Esophagus (tissue), 2 donors: ENCODE measurements around the gene OSCP1. TPM values are rescaled to one million over a fixed set of nuclear protein-coding genes. Genes with fewer than 3 reads are reported as not detected.

Source experiments
- H3K27ac ChIP-seq, 2 donors: one replicate each; pipeline ENCODE4 v1.5.1; 2013; ENCODE audit warnings: low read depth in 2 of 2, mild to moderate bottlenecking in 2 of 2, inconsistent platforms in 1 of 2, low read length in 1 of 2, moderate library complexity in 1 of 2
- H3K27me3 ChIP-seq, 2 donors: one replicate each; pipeline ENCODE4 v1.6.1; 2013; ENCODE audit warnings: low read length in 2 of 2, control low read depth in 1 of 2, mild to moderate bottlenecking in 1 of 2; ENCODE audit not compliant: insufficient read depth in 2 of 2, control insufficient read depth in 1 of 2
- H3K36me3 ChIP-seq, 2 donors: one replicate each; pipeline ENCODE4 v1.6.1; 2013; ENCODE audit warnings: low read length in 1 of 2; ENCODE audit not compliant: control insufficient read depth in 2 of 2, insufficient read depth in 2 of 2
- H3K4me1 ChIP-seq, 2 donors: one replicate each; pipeline ENCODE4 v1.6.1; 2013; ENCODE audit warnings: low read length in 1 of 2; ENCODE audit not compliant: control insufficient read depth in 2 of 2, insufficient read depth in 2 of 2
- H3K4me3 ChIP-seq, 2 donors: one replicate each; pipeline ENCODE4 v1.5.1; 2013; ENCODE audit warnings: low read length in 2 of 2, mild to moderate bottlenecking in 2 of 2, low read depth in 1 of 2, moderate library complexity in 1 of 2
- H3K9me3 ChIP-seq, 2 donors: one replicate each; pipeline ENCODE4 v1.6.1; 2013; ENCODE audit warnings: mild to moderate bottlenecking in 2 of 2, low read depth in 1 of 2, low read length in 1 of 2, moderate library complexity in 1 of 2; ENCODE audit not compliant: control insufficient read depth in 2 of 2, insufficient read depth in 1 of 2
- WGBS, 2 donors: extraction: QIAGEN DNeasy Blood & Tissue Kit; methylation state at CpG; one replicate each; pipeline ENCODE4 v1.1.7; 2013; 5-methylcytosine and 5-hydroxymethylcytosine counted together
- polyA plus RNA-seq, 2 donors: library from polyadenylated mRNA; stranded (reverse); fragments of 200-250 nt; gene quantifications; one replicate each; pipeline ENCODE4 v1.2.3, GENCODE V29; 2013
- donor health status: healthy with polysubstance abuse.
- donor health status: Bipolar disorder and iron deficiency.

The OSCP1 gene
- polyA plus RNA-seq, 2 donors, result 3.0 to 4.1 TPM

DNA sequence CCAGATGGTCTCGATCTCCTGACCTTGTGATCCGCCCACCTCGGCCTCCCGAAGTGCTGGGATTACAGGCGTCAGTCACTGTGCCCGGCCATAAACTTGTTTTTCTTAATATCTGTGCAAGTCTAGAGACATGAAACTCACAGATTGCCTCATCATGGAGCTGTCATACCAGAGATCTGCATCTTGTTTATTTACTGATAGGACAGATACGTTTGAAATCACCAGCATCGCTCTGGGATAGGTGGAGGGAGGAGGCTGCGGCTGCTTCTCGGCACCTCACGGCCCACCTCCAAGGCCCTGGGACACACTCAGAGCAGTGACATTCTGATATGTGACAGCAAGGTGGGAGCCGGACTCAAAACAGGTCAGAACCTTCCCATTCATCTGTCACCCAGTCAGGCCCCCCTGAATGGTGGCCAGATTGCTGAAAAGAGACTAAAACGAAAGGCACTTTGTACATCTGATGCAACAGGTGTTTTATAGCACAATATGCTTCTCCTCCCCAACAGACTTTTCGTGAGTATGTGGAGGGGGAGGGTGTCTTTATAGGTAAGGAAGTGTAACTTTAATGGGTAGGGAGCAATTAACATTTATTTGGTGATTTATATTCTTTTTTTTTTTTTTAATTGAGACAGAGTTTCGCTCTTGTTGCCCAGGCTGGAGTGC, 34.5 kb downstream of the OSCP1 start:
- no peaks in the 10 kb centered on the region for H3K9me3 ChIP-seq
- H3K27ac ChIP-seq, result no peak overlapping the region
- H3K4me3 ChIP-seq, result no peak overlapping the region
- WGBS, 2 donors, result 83 to 86% methylated on average over 15 of the region's 15 CpGs
- H3K4me1 ChIP-seq, result no peaks in the 10 kb centered on the region
- no peaks in the 10 kb centered on the region for H3K36me3 ChIP-seq
- H3K27me3 ChIP-seq, result no peaks in the 10 kb centered on the region

DNA sequence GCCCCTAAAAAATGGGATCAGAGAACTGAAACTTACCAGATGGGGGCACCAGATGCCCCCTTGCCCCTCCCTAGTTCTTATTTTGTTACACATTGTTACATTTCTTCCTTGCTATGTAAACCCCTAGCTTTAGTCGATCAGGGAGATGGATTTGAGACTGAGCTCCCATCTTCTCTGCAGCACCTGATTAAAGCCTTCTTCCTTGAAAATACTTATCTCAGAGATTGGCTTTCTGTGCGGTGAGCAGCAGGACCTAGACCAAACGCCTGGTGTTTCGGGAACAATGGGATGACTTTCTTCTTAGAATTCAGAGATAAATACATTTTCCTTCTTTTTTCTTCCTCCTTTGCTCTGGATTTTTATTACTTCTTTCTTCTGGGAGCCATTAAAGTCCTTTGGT, 35.9 kb downstream of the OSCP1 start:
- Histone ChIP-seq H3K27ac (no peak overlapping the region), H3K36me3 (no peaks in the 10 kb centered on the region), H3K9me3 (no peaks in the 10 kb centered on the region), H3K27me3 (no peaks in the 10 kb centered on the region), H3K4me1 (no peaks in the 10 kb centered on the region), H3K4me3 (no peak overlapping the region)
- WGBS, 2 donors, result 89 to 95% methylated on average over 4 of the region's 4 CpGs

DNA sequence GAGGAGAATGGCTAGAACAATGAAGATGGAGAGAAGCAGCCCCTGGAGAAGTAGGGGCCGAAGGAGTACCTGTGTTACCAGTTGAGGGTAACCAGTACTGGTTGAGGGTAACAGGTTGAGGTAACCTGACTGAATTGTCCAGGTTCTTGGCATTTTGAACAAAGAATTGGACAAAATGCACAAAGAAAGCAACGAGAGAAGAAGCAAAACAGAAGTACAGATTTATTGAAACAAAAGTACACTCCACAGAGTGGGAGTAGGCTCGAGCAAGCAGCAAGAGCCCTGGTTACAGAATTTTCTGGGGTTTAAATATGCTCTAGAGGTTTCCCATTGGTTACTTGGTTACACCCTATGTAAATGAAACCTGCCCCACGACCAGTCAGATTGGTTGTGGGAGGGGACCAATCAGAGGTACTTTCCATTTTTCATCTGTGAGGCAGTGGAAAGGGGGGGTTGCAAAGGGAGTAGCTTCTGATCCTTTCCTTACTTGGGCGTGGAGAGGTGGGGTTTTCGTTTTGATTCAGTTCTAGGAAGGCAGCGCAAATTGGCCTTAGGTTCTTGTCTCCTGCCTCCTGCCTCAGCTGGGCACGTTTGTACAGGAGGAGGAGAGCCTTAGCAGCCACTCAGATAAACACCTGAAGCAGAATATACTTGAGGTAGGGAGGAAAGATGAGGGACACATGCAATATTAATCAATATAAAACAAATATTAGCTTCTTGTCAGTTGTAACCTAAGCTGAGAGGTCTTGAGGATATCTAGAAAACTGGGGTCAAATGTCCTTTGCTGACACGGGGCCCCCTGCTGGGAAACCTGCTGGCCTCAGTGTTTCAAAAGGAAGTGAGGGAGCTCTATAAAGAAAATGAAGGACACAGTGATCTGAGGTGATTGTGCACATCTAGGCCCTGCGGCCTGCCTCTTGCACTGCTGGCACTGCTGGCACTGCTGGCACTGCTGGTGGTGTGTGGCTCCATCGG, 38.3 kb downstream of the OSCP1 start:
- 46 to 51% methylated on average over 11 of the region's 11 CpGs for WGBS, 2 donors
- Histone ChIP-seq H3K27me3 (no peaks in the 10 kb centered on the region), H3K36me3 (no peaks in the 10 kb centered on the region), H3K4me1 (no peaks in the 10 kb centered on the region), H3K9me3 (no peaks in the 10 kb centered on the region), H3K4me3 (no peak overlapping the region), H3K27ac (peak overlapping the region; percentile 16 to 40)

DNA sequence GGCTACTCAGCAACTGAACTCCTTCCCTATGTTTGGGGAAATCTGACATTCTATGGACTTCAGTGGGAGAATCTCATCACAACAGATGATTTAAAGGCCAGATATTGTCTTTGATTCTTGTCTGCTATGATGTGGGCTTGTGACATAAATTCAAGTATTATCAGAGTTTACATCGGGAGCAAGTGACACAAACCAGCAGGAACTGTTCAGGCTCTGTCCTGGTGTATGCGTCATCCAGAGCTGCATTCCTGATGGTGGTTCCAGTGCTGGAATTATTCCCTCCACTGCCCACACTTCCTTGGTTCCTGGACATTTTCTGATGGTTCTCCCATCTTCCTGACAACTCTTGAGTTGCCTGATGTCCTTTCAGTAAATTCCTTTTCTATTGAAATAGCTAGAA, 41.8 kb downstream of the OSCP1 start:
- Histone ChIP-seq H3K9me3 (no peaks in the 10 kb centered on the region), H3K4me1 (no peaks in the 10 kb centered on the region), H3K27ac (no peak overlapping the region), H3K27me3 (no peaks in the 10 kb centered on the region), H3K36me3 (no peaks in the 10 kb centered on the region), H3K4me3 (no peak overlapping the region)
- WGBS, 2 donors, result 82 to 86% methylated on average over 2 of the region's 2 CpGs

DNA sequence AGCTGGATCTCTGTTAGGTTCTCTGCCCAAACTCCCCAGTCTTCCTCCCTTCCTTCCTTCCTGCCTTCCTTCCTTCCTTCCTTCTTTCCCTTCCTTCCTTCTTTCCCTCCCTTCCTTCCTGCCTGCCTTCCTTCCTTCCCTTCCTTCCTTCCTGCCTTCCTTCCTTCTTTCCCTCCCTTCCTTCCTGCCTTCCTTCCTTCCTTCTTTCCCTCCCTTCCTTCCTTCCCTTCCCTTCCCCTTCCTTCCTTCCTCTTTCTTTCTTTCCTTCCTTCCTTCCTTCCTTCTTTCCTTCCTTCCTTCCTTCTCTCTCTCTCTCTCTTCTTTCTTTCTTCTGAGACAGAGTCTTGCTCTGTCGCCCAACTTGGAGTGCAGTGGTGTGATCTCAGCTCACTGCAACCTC, 43.8 kb downstream of the OSCP1 start:
- Histone ChIP-seq H3K9me3 (no peaks in the 10 kb centered on the region), H3K4me3 (no peak overlapping the region), H3K27me3 (no peaks in the 10 kb centered on the region), H3K27ac (no peak overlapping the region), H3K36me3 (no peaks in the 10 kb centered on the region), H3K4me1 (peaks cover 0 to 2% of the 10 kb centered on the region in 2 donors)
- 88 to 98% methylated on average over 1 of the region's 1 CpG for WGBS, 2 donors

DNA sequence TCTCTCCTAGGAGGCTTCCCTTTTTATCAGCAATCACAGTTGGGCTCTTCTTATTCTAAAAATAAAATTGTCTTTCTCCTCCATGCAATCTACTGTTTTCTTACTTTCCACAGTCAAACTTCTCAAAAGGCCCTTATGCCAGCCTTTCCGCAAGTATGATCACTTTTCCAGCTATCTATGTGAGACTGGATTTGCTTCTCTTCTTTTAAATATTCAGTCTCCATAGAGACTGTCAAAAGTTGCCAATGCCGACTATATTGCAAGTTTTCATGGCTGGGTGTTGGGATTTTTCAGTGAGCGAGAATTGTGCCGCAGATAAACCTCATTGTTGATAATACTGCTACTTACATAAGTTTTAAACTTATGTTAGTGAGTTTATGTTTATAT, 47.8 kb downstream of the OSCP1 start:
- Histone ChIP-seq H3K27ac (no peak overlapping the region), H3K4me3 (no peak overlapping the region), H3K9me3 (no peaks in the 10 kb centered on the region), H3K4me1 (peaks cover 0 to 6% of the 10 kb centered on the region in 2 donors), H3K36me3 (no peaks in the 10 kb centered on the region), H3K27me3 (no peaks in the 10 kb centered on the region)
- 84 to 86% methylated on average over 4 of the region's 4 CpGs for WGBS, 2 donors

DNA sequence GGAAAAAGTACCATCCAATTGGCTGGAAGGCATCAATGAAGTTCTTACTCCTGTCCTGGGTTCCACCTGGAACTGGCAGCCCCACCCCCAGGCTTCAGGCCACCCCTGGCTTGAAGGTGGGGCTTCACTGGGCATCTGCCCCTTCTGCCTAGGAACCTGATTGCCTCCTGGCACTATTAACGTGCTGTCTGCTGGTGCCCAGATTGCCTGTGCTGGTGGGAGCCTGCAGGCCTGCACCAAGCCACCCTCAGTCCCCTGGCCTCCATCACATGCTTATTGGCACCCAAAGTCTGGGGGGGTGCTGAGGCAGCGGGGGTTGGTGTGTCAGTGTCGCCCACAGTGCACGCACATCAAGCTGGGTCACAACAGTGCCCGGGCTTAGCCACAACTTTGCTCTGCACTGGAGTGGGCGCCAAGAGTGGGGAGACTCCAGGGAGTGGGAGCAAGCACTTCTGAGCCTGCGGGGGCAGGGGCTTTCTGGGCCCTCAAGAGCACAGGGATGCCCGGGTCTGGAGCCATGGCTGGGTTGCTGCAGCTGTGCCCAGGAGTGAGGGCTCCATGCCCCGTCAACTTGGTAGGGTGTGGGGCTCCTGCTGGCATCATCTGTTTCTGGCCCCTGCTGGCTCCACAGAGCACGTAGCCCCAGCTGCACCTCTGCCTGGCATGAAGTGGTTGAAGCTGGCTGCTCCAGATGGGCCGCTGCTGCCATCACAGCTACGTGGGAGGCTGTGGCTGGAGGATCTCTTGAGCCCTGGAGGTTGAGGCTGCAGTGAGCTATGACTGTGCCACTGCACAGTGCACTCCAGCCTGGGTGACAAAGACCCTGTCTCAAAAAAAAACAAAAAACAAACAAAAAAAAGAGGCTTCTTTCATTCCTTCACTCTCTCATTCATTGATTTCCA, 48.4 kb downstream of the OSCP1 start:
- no peak overlapping the region for H3K4me3 ChIP-seq
- 90 to 93% methylated on average over 12 of the region's 12 CpGs for WGBS, 2 donors

DNA sequence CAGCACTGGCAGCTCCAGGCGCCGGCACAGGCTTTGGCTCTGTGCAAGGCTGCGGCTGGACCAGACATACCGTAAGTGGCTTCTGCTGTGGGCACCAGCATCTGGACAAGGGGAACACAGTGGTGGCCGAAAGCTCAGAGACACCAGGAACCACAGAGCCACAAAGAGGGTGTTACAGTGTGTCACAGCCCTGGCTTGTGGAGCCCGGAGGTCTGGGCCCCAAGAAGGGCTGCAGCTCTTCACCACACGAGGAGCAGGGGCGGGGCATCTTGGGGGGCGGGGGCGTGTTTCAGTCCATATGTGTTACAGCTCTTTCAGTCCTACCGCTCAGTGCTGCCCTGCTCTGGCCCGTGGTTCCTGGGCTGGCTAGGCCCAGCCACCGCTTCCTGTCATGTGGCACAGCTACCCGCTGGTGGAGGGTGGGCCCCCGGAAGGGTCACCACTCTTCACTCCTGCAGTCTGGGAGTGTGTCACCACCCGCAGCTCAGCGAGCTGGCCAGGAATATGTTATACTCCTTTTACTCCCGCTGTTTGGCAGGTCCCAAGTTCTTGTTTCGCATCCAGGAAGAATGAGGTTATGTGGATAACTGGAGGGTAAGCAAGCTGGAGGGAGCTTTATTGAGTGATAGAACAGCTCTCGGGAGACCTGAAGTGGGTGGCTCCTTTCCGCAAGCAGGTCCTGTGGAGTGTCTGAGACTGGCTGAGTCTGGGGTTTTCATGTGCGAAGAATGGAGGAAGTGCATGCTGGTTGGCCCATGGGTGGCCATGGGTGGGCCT, 49.2 kb downstream of the OSCP1 start:
- H3K9me3 ChIP-seq, result no peaks in the 10 kb centered on the region
- no peaks in the 10 kb centered on the region for H3K36me3 ChIP-seq
- no peaks in the 10 kb centered on the region for H3K27me3 ChIP-seq
- peaks cover 0 to 10% of the 10 kb centered on the region in 2 donors for H3K4me1 ChIP-seq
- H3K4me3 ChIP-seq, result no peak overlapping the region
- WGBS, 2 donors, result 74 to 76% methylated on average over 22 of the region's 22 CpGs
- H3K27ac ChIP-seq, result peak overlapping the region in 1 of 2 donors; percentile 47

More for the DNA sequence above, 48.4 kb downstream of the OSCP1 start:
- Histone ChIP-seq H3K4me1 (peaks cover 0 to 6% of the 10 kb centered on the region in 2 donors), H3K27me3 (no peaks in the 10 kb centered on the region), H3K36me3 (no peaks in the 10 kb centered on the region), H3K9me3 (no peaks in the 10 kb centered on the region), H3K27ac (no peak overlapping the region)

DNA sequence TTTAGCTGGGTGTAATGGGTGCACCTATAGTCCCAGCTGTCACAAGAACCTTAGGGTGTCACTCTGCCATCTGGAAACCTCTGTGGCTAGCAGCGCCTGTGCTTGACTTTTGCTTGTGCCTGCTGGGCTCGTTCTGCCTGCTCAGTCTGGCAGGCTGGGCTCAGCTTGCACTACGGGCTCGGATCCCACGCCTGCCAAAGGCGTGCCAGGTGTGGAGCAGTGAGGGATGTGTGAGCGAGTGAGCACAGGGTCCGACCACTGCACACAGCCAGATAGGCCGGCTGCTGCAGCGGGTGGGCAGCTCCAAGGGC, 49.8 kb downstream of the OSCP1 start:
- no peaks in the 10 kb centered on the region for H3K9me3 ChIP-seq
- H3K36me3 ChIP-seq, result no peaks in the 10 kb centered on the region
- no peaks in the 10 kb centered on the region for H3K27me3 ChIP-seq
- WGBS, 2 donors, result 79 to 85% methylated on average over 10 of the region's 10 CpGs
- no peak overlapping the region for H3K4me3 ChIP-seq
- H3K4me1 ChIP-seq, result peaks cover 0 to 10% of the 10 kb centered on the region in 2 donors
- peak overlapping the region in 1 of 2 donors; percentile 47 for H3K27ac ChIP-seq
